Measurements from ENCODE around the gene ZNF462.

DNA sequence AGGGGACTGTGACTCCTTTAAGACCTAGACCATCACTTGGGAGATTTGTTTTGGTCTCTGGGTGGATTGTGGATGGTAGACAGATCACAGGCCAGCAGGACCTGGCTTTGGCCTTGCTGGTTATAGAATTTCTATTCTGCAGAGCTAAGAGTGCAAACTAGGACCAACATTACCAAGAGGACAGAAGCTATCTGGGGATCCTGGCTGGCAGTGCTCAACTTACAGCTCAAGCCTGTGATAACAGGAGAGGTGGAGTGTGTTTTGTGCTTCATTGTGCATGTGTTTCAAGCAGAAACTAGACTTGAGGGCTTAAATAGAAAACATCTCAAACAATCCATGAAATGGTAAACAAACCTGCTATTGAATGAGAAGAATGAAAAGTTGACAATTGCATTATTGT is 106.7 kb downstream of the ZNF462 start:
- TF ChIP-seq CEBPB (IDR thresholded peaks at IDR 0.05; ENCODE audit: low read depth, low read length) = no peak
- TF ChIP-seq, protein P1, sequence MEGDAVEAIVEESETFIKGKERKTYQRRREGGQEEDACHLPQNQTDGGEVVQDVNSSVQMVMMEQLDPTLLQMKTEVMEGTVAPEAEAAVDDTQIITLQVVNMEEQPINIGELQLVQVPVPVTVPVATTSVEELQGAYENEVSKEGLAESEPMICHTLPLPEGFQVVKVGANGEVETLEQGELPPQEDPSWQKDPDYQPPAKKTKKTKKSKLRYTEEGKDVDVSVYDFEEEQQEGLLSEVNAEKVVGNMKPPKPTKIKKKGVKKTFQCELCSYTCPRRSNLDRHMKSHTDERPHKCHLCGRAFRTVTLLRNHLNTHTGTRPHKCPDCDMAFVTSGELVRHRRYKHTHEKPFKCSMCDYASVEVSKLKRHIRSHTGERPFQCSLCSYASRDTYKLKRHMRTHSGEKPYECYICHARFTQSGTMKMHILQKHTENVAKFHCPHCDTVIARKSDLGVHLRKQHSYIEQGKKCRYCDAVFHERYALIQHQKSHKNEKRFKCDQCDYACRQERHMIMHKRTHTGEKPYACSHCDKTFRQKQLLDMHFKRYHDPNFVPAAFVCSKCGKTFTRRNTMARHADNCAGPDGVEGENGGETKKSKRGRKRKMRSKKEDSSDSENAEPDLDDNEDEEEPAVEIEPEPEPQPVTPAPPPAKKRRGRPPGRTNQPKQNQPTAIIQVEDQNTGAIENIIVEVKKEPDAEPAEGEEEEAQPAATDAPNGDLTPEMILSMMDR (conservative IDR thresholded peaks at IDR 0.05; ENCODE audit: low read depth, low read length) = no peak
- TF ChIP-seq MXI1 (IDR thresholded peaks at IDR 0.05; ENCODE audit: borderline replicate concordance, low read depth, low read length) = no peak
- TF ChIP-seq POLR2A (IDR thresholded peaks at IDR 0.05; ENCODE audit: low read depth, low read length) = no peak
- TF ChIP-seq, protein P2, sequence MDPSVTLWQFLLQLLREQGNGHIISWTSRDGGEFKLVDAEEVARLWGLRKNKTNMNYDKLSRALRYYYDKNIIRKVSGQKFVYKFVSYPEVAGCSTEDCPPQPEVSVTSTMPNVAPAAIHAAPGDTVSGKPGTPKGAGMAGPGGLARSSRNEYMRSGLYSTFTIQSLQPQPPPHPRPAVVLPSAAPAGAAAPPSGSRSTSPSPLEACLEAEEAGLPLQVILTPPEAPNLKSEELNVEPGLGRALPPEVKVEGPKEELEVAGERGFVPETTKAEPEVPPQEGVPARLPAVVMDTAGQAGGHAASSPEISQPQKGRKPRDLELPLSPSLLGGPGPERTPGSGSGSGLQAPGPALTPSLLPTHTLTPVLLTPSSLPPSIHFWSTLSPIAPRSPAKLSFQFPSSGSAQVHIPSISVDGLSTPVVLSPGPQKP (IDR thresholded peaks at IDR 0.05; ENCODE audit: borderline replicate concordance, low read depth, low read length) = no peak
- no peak for TF ChIP-seq RFX5 (IDR thresholded peaks at IDR 0.05; ENCODE audit: low read depth, low read length)
- no peak for TF ChIP-seq BHLHE40 (IDR thresholded peaks at IDR 0.05; ENCODE audit: low read depth, low read length)
- no peak for TF ChIP-seq NFE2L2 (IDR thresholded peaks at IDR 0.05; ENCODE audit: low read depth, low read length)
